GM19324 (cell line): ENCODE measurements around the gene LDLRAP1.

Experiments used
- ATAC-seq: cut with Tn5 transposase; IDR thresholded peaks from one replicate; pipeline ENCODE4 v1.9.1; 2021; ENCODE audit warnings: mild to moderate bottlenecking, moderate library complexity; ENCODE audit not compliant: unreplicated experiment, low FRiP score

LDLRAP1 gene

GRCh38 chr1:25541889-25542658 is 1.3 kb upstream of the LDLRAP1 start:
- ATAC-seq, result no peak

GRCh38 chr1:25543005-25543424 is 391 bp upstream of the LDLRAP1 start:
- no peak for ATAC-seq

GRCh38 chr1:25544243-25544764 is 898 bp downstream of the LDLRAP1 start:
- ATAC-seq, result no peak

GRCh38 chr1:25544819-25545218 is 1.4 kb downstream of the LDLRAP1 start:
- no peak for ATAC-seq

- ATAC-seq, result no peak
Observed at GRCh38 chr1:25545767-25546166, 2.4 kb downstream of the LDLRAP1 start.

GRCh38 chr1:25546193-25546592 is 2.8 kb downstream of the LDLRAP1 start:
- no peak for ATAC-seq

- no peak for ATAC-seq
Observed at GRCh38 chr1:25548601-25549000, 5.2 kb downstream of the LDLRAP1 start.

- peak; percentile 80 for ATAC-seq
Observed at GRCh38 chr1:25549273-25550154, 6.1 kb downstream of the LDLRAP1 start.

- ATAC-seq, result no peak
Observed at GRCh38 chr1:25550155-25550506, 6.7 kb downstream of the LDLRAP1 start.

GRCh38 chr1:25550683-25551310 is 7.4 kb downstream of the LDLRAP1 start:
- ATAC-seq, result no peak

- ATAC-seq, result no peak
Observed at GRCh38 chr1:25553749-25554429, 10.5 kb downstream of the LDLRAP1 start.

- no peak for ATAC-seq
Observed at GRCh38 chr1:25554430-25554780, 11.0 kb downstream of the LDLRAP1 start.

- ATAC-seq, result no peak
Observed at GRCh38 chr1:25554886-25555752, 11.7 kb downstream of the LDLRAP1 start.

GRCh38 chr1:25555753-25556092 is 12.3 kb downstream of the LDLRAP1 start:
- ATAC-seq, result no peak

GRCh38 chr1:25556132-25556670 is 12.8 kb downstream of the LDLRAP1 start:
- no peak for ATAC-seq

- no peak for ATAC-seq
Observed at GRCh38 chr1:25556791-25557476, 13.5 kb downstream of the LDLRAP1 start.

- ATAC-seq, result no peak
Observed at GRCh38 chr1:25557543-25557942, 14.1 kb downstream of the LDLRAP1 start.

GRCh38 chr1:25559031-25559430 is 15.6 kb downstream of the LDLRAP1 start:
- ATAC-seq, result no peak

GRCh38 chr1:25560001-25560400 is 16.6 kb downstream of the LDLRAP1 start:
- ATAC-seq, result no peak
